HG03175 (cell line): Measurements from ENCODE around the gene PARP8.

ENCODE experiments used
- ATAC-seq: cut with Tn5 transposase; IDR thresholded peaks from one replicate; pipeline ENCODE4 v1.9.1; 2021; ENCODE audit warnings: mild to moderate bottlenecking, moderate library complexity; ENCODE audit not compliant: unreplicated experiment

The PARP8 gene

GRCh38 chr5:50832657-50833284 is 166.3 kb downstream of the PARP8 start:
- no peak for ATAC-seq

GRCh38 chr5:50836356-50836755 is 169.9 kb downstream of the PARP8 start:
- ATAC-seq, result no peak

- ATAC-seq, result no peak
Measured at GRCh38 chr5:50839472-50839871, 173.0 kb downstream of the PARP8 start.

- ATAC-seq, result no peak
Measured at GRCh38 chr5:50843091-50843490, 176.7 kb downstream of the PARP8 start.

GRCh38 chr5:50846261-50846660 is 179.8 kb downstream of the PARP8 start:
- no peak for ATAC-seq

- no peak for ATAC-seq
Measured at GRCh38 chr5:50849554-50849953, 183.1 kb downstream of the PARP8 start.

GRCh38 chr5:50853151-50853550 is 186.7 kb downstream of the PARP8 start:
- peak; percentile 86 for ATAC-seq

GRCh38 chr5:50854082-50854481 is 187.6 kb downstream of the PARP8 start:
- no peak for ATAC-seq

- ATAC-seq, result no peak
Measured at GRCh38 chr5:50855001-50855400, 188.6 kb downstream of the PARP8 start.

- peak; percentile 65 for ATAC-seq
Measured at GRCh38 chr5:50856401-50857119, 190.1 kb downstream of the PARP8 start.

GRCh38 chr5:50863534-50864170 is 197.2 kb downstream of the PARP8 start:
- ATAC-seq, result no peak

- no peak for ATAC-seq
Measured at GRCh38 chr5:50864466-50864865, 198.0 kb downstream of the PARP8 start.

- ATAC-seq, result no peak
Measured at GRCh38 chr5:50866415-50866814, 200.0 kb downstream of the PARP8 start.

- ATAC-seq, result no peak
Measured at GRCh38 chr5:50867140-50867539, 200.7 kb downstream of the PARP8 start.

GRCh38 chr5:50873595-50874277 is 207.3 kb downstream of the PARP8 start:
- no peak for ATAC-seq

- ATAC-seq, result no peak
Measured at GRCh38 chr5:50874306-50875001, 208.0 kb downstream of the PARP8 start.

- no peak for ATAC-seq
Measured at GRCh38 chr5:50875002-50875344, 208.5 kb downstream of the PARP8 start.

GRCh38 chr5:50878470-50878869 is 212.0 kb downstream of the PARP8 start:
- ATAC-seq, result no peak

GRCh38 chr5:50881407-50881806 is 215.0 kb downstream of the PARP8 start:
- no peak for ATAC-seq

- ATAC-seq, result no peak
Measured at GRCh38 chr5:50886657-50887345, 220.4 kb downstream of the PARP8 start.
